Measurements from ENCODE around the gene MIOX.

GRCh38 chr22:50464451-50464850, 22.2 kb upstream of the MIOX start:
- no peak for TF ChIP-seq CTCF (conservative IDR thresholded peaks at IDR 0.05; ENCODE audit: low read length)
- no peak for TF ChIP-seq EZH2phosphoT487 (IDR thresholded peaks at IDR 0.05; ENCODE audit: borderline replicate concordance)

Data from Loucy (cell line).